ENCODE measurements around the gene FOXO1.

Gene FOXO1

GRCh38 chr13:40576369-40576768 is 90.1 kb downstream of the FOXO1 start:
- no peak for DNase-seq (ENCODE audit: low read depth)

GRCh38 chr13:40572961-40573360 is 93.5 kb downstream of the FOXO1 start:
- no peak for DNase-seq (ENCODE audit: low read depth)

- DNase-seq (ENCODE audit: low read depth), result no peak
Observed at GRCh38 chr13:40571338-40571963, 95.0 kb downstream of the FOXO1 start.

GRCh38 chr13:40570930-40571329 is 95.5 kb downstream of the FOXO1 start:
- no peak for DNase-seq (ENCODE audit: low read depth)

- DNase-seq (ENCODE audit: low read depth), result no peak
Observed at GRCh38 chr13:40569024-40569350, 97.5 kb downstream of the FOXO1 start.

GRCh38 chr13:40568246-40569023 is 98.0 kb downstream of the FOXO1 start:
- no peak for DNase-seq (ENCODE audit: low read depth)

- no peak for DNase-seq (ENCODE audit: low read depth)
Observed at GRCh38 chr13:40566811-40567210, 99.6 kb downstream of the FOXO1 start.

- no peak for DNase-seq (ENCODE audit: low read depth)
Observed at GRCh38 chr13:40565282-40566148, 100.9 kb downstream of the FOXO1 start.

- no peak for DNase-seq (ENCODE audit: low read depth)
Observed at GRCh38 chr13:40564342-40565001, 102.0 kb downstream of the FOXO1 start.

- no peak for DNase-seq (ENCODE audit: low read depth)
Observed at GRCh38 chr13:40563350-40564125, 102.9 kb downstream of the FOXO1 start.

- no peak for DNase-seq (ENCODE audit: low read depth)
Observed at GRCh38 chr13:40562975-40563349, 103.5 kb downstream of the FOXO1 start.

- no peak for DNase-seq (ENCODE audit: low read depth)
Observed at GRCh38 chr13:40559915-40560314, 106.5 kb downstream of the FOXO1 start.

GRCh38 chr13:40558656-40559055 is 107.8 kb downstream of the FOXO1 start:
- no peak for DNase-seq (ENCODE audit: low read depth)

GRCh38 chr13:40556453-40556852 is 110.0 kb downstream of the FOXO1 start:
- DNase-seq (ENCODE audit: low read depth), result no peak

GRCh38 chr13:40553356-40553755 is 113.1 kb downstream of the FOXO1 start:
- no peak for DNase-seq (ENCODE audit: low read depth)

- DNase-seq (ENCODE audit: low read depth), result no peak
Observed at GRCh38 chr13:40552895-40553294, 113.5 kb downstream of the FOXO1 start.

GRCh38 chr13:40550130-40550529 is 116.3 kb downstream of the FOXO1 start:
- no peak for DNase-seq (ENCODE audit: low read depth)

GRCh38 chr13:40549500-40550094 is 116.8 kb downstream of the FOXO1 start:
- no peak for DNase-seq (ENCODE audit: low read depth)

- DNase-seq (ENCODE audit: low read depth), result no peak
Observed at GRCh38 chr13:40547591-40548315, 118.7 kb downstream of the FOXO1 start.

- no peak for DNase-seq (ENCODE audit: low read depth)
Observed at GRCh38 chr13:40546047-40546446, 120.4 kb downstream of the FOXO1 start.

All from stimulated activated CD8-positive, alpha-beta memory T cell treated with anti-CD3 and anti-CD28 coated beads, Interleukin-4, amount 100 ng/mL, for 24 hours (primary cell).